Lung (tissue), 12 donors: ENCODE data around the gene CCL26. TPM values are rescaled to one million over a fixed set of nuclear protein-coding genes. Genes with fewer than 3 reads are reported as not detected.

Experiments used
- ATAC-seq: fragments of 200-7000 bp; cut with Tn5 transposase; one replicate; pipeline ENCODE4 v1.9.1; 2020; ENCODE audit warnings: moderate number of reproducible peaks; ENCODE audit not compliant: insufficient read depth, low FRiP score
- DNase-seq, 3 donors: peaks; one replicate each; pipeline ENCODE4 v3.0.0-alpha.2; 2013 to 2017
- H3K27ac ChIP-seq, 2 donors: one replicate each; pipeline ENCODE4 v1.5.1; 2013; ENCODE audit warnings: mild to moderate bottlenecking in 2 of 2, moderate library complexity in 2 of 2, control low read depth in 1 of 2, inconsistent platforms in 1 of 2, low read depth in 1 of 2, low read length in 1 of 2
- H3K27me3 ChIP-seq, 3 donors: one replicate each; pipeline ENCODE4 v1.5.1; 2013; ENCODE audit warnings: low read length in 2 of 3; ENCODE audit not compliant: control insufficient read depth in 3 of 3, insufficient read depth in 3 of 3
- H3K36me3 ChIP-seq, 4 donors: one replicate each; pipeline ENCODE4 v1.5.1; 2013; ENCODE audit warnings: low read length in 4 of 4, mild to moderate bottlenecking in 1 of 4, moderate library complexity in 1 of 4; ENCODE audit not compliant: control insufficient read depth in 4 of 4, insufficient read depth in 4 of 4
- H3K4me1 ChIP-seq, 5 donors: one replicate each; pipeline ENCODE4 v1.5.1; 2013; ENCODE audit warnings: low read length in 5 of 5, mild to moderate bottlenecking in 2 of 5, moderate library complexity in 1 of 5; ENCODE audit not compliant: control insufficient read depth in 5 of 5, insufficient read depth in 5 of 5
- H3K4me3 ChIP-seq: one replicate; pipeline ENCODE4 v1.5.1; 2013; ENCODE audit warnings: mild to moderate bottlenecking, control low read depth, moderate library complexity
- H3K9ac ChIP-seq, 2 donors: one replicate each; pipeline ENCODE4 v1.5.1; 2013; ENCODE audit warnings: low read length in 2 of 2, control low read depth in 1 of 2; ENCODE audit not compliant: insufficient read depth in 1 of 2
- H3K9me3 ChIP-seq, 4 donors: one replicate each; pipeline ENCODE4 v1.5.1; 2013; ENCODE audit warnings: low read length in 3 of 4, mild to moderate bottlenecking in 1 of 4, moderate library complexity in 1 of 4; ENCODE audit not compliant: control insufficient read depth in 4 of 4, insufficient read depth in 3 of 4
- WGBS, 2 donors: extraction: QIAGEN DNeasy Blood & Tissue Kit; methylation state at CpG; one replicate each; pipeline ENCODE4 v1.1.7; 2013; 5-methylcytosine and 5-hydroxymethylcytosine counted together
- polyA plus RNA-seq, 2 donors: library from polyadenylated mRNA; stranded (reverse); fragments of 200-250 nt; gene quantifications; one replicate each; pipeline ENCODE4 v1.2.1, GENCODE V29; 2013
- total RNA-seq, 2 donors: library from RNA; depleted of rRNA in 1 of 2; stranded (reverse); fragments of >200 nt in 1 of 2; gene quantifications; one replicate each; pipeline ENCODE4 v1.2.1, GENCODE V29; 2014 to 2021
- TF ChIP-seq, protein P1 (sequence below): IDR thresholded peaks from 2 replicates; pipeline ENCODE4 v1.5.1; 2012; ENCODE audit warnings: mild to moderate bottlenecking; ENCODE audit errors: control extremely low read depth, extremely low read depth
- donor health status: control.
- donor health status: control.
- donor health status: Bipolar disorder and iron deficiency.
- donor health status: healthy.
- donor health status: DM: yes; HTN: yes; CAD: no.

CCL26 gene
- total and polyA plus RNA-seq, 4 donors = 0.94 to 2.2 TPM; not detected in 2

DNA sequence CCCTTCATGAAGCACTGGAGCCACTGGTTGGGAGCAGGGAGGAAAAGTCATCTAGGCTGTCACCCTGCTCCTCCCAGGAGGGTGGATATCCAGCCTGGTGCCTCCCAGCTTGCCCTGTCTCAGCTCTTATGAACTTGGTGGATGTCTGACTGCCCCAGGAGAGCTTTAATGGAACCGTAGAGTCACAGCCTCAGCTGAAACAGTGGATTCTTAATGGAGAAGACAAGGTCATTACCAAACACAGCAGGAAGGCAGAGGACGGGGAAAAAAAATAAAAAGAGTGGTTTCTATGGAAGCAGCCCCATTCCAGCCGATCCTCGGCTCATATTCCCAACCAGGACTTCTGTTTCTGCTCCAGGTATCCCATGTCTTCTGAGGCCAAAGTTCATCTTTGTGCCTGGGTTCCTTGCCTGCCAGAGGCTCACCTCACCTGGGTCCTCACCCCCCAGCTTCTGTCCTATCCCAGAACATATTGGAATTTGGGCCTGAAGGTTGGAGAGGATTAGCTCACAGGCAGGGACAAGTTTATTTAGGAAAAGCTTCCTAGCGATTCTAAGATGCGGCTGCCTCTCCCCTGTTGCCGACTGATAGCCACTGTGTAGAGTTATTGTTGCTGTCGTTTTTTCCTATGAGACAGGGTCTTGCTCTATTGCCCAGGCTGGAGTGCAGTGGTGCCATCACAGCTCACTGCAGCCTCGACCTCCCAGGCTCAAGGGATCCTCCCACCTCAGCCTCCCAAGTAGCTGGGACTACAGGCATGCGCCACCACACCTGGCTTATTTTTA, 15.6 kb downstream of the CCL26 start:
- H3K9me3 ChIP-seq = no peaks in the 10 kb centered on the region
- no peak overlapping the region for H3K4me3 ChIP-seq
- no peak for ATAC-seq
- no peak overlapping the region for H3K9ac ChIP-seq
- no peak for DNase-seq
- WGBS, 2 donors = 83 to 86% methylated on average over 10 of the region's 10 CpGs
- no peak overlapping the region for H3K27ac ChIP-seq
- H3K27me3 ChIP-seq = no peaks in the 10 kb centered on the region
- TF ChIP-seq, protein P1, sequence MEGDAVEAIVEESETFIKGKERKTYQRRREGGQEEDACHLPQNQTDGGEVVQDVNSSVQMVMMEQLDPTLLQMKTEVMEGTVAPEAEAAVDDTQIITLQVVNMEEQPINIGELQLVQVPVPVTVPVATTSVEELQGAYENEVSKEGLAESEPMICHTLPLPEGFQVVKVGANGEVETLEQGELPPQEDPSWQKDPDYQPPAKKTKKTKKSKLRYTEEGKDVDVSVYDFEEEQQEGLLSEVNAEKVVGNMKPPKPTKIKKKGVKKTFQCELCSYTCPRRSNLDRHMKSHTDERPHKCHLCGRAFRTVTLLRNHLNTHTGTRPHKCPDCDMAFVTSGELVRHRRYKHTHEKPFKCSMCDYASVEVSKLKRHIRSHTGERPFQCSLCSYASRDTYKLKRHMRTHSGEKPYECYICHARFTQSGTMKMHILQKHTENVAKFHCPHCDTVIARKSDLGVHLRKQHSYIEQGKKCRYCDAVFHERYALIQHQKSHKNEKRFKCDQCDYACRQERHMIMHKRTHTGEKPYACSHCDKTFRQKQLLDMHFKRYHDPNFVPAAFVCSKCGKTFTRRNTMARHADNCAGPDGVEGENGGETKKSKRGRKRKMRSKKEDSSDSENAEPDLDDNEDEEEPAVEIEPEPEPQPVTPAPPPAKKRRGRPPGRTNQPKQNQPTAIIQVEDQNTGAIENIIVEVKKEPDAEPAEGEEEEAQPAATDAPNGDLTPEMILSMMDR = no peak
- H3K36me3 ChIP-seq = no peaks in the 10 kb centered on the region
- H3K4me1 ChIP-seq = peaks cover 0 to 3% (median 0%) of the 10 kb centered on the region in 5 donors

DNA sequence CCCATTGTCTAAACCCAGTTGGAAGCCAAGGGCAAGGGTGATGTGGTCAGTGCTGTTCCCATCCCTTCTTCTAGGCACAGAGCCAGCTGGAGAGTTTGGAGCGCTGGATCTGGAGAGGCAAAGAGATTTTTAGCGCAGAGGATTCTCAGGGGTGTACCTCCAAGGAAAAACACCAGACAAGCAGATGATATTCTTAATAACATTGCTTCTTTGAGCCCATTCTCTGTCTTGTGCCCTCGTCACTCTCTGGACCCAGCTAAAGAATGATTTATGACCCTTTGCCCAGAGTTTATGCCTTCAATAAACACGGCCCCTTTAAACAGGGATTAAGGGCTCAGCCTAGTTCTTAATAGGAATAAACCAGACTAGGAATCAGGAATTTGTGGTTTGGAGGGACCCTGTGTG, 28.6 kb downstream of the CCL26 start:
- WGBS, 2 donors = 55 to 69% methylated on average over 4 of the region's 4 CpGs
- ATAC-seq (no peak), DNase-seq (peak in 1 of 3 donors; percentile 45)
- Histone ChIP-seq H3K4me3 (no peak overlapping the region), H3K4me1 (peaks cover 0 to 5% (median 0%) of the 10 kb centered on the region in 5 donors), H3K27me3 (no peaks in the 10 kb centered on the region), H3K9me3 (no peaks in the 10 kb centered on the region), H3K36me3 (no peaks in the 10 kb centered on the region), H3K27ac (no peak overlapping the region), H3K9ac (no peak overlapping the region)
- TF ChIP-seq, protein P1 = no peak

DNA sequence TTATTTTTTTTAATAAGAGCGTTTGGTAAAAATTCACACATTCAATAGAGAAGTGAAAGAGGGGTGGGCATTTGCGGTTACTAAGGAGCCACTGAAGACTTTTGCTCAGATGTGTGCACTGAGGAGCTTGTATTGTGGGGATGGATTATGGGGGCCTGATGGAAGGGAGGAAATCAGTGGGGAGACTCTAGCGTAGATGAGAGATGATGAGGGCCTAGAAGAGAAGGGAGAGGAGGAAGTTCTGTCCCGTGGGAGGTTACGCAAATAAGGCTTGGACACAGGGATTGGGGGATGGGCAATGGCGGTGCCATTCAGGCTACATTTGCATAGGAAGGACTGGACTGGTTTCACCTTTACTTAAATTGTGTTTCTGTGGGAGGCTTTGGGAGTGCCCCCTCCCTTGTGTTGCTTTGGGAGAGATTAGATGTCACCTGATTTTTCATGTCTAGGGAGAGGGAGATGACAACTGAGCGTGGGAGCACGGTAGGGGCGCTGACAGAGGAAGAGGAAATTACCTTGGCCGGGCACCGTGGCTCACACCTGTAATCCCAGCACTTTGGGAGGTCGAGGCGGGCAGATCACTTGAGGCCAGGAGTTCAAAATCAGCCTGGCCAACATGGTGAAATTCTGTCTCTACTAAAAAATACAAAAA, 31.0 kb downstream of the CCL26 start:
- no peak overlapping the region for H3K9ac ChIP-seq
- H3K9me3 ChIP-seq = no peaks in the 10 kb centered on the region
- H3K27ac ChIP-seq = no peak overlapping the region
- H3K36me3 ChIP-seq = no peaks in the 10 kb centered on the region
- no peak for ATAC-seq
- no peak for DNase-seq
- H3K27me3 ChIP-seq = no peaks in the 10 kb centered on the region
- 26 to 42% methylated on average over 13 of the region's 13 CpGs for WGBS, 2 donors
- TF ChIP-seq, protein P1 = no peak
- no peak overlapping the region for H3K4me3 ChIP-seq
- peaks cover 0 to 14% (median 4%) of the 10 kb centered on the region in 5 donors for H3K4me1 ChIP-seq
